PC-3 (cell line): ENCODE data around the gene PARP15. TPM values are rescaled to one million over a fixed set of nuclear protein-coding genes. Genes with fewer than 3 reads are reported as not detected.

Source experiments
- ATAC-seq: fragments of 200-7000 bp; cut with Tn5 transposase; 2 replicates; pipeline ENCODE4 v1.9.1; 2020; ENCODE audit warnings: mild to moderate bottlenecking, moderate library complexity
- BruUV-seq: library from RNA; stranded (reverse); fragments of 400-500 nt; replicated peaks from 2 replicates; lab custom pipeline; 2021; lab: Mats Ljungman, UMichigan
- CTCF ChIA-PET: fragments of 300-600 bp; sonication (Branson Sonifier 250); formaldehyde crosslinking; loops from one replicate; lab custom pipeline; 2022; ENCODE audit warnings: antibody characterized with exemption; lab: Charles Lee
- POLR2A ChIA-PET: fragments of 300-600 bp; sonication (Branson Sonifier 250); formaldehyde crosslinking; loops from one replicate; lab custom pipeline; 2022; ENCODE audit warnings: antibody characterized with exemption; ENCODE audit not compliant: unreplicated experiment; lab: Charles Lee
- DNase-seq: peaks from one replicate; pipeline ENCODE4 v3.0.0-alpha.2; 2015
- H2AFZ ChIP-seq: fragments of 300-600 bp; sonication (generic); 2 replicates; pipeline ENCODE4 v1.6.0; 2016; ENCODE audit warnings: antibody characterized with exemption, low read length
- H3F3A ChIP-seq: fragments of 300-600 bp; sonication (generic); one replicate; pipeline ENCODE4 v1.6.0; 2017; ENCODE audit warnings: antibody characterized with exemption, low read length, control low read depth, mild to moderate bottlenecking; ENCODE audit not compliant: unreplicated experiment
- H3K27ac ChIP-seq: fragments of 300-600 bp; sonication (generic); 2 replicates; pipeline ENCODE4 v1.5.1; 2016; ENCODE audit warnings: mild to moderate bottlenecking, low read length
- H3K27me3 ChIP-seq: fragments of 300-600 bp; sonication (generic); 2 replicates; pipeline ENCODE4 v1.6.1; 2016; ENCODE audit warnings: low read length, mixed read lengths
- H3K36me3 ChIP-seq: fragments of 300-600 bp; sonication (generic); 2 replicates; pipeline ENCODE4 v1.6.1; 2016; ENCODE audit warnings: low read depth, mixed run types, low read length, mixed read lengths
- H3K4me1 ChIP-seq: fragments of 300-600 bp; sonication (generic); 2 replicates; pipeline ENCODE4 v1.5.1; 2016; ENCODE audit warnings: low read length; ENCODE audit not compliant: insufficient read depth
- H3K4me2 ChIP-seq: fragments of 300-600 bp; sonication (generic); 2 replicates; pipeline ENCODE4 v1.6.0; 2016; ENCODE audit warnings: low read length
- H3K4me3 ChIP-seq: fragments of 300-600 bp; sonication (generic); 2 replicates; pipeline ENCODE4 v1.5.1; 2016; ENCODE audit warnings: mild to moderate bottlenecking, low read length, mixed read lengths
- H3K79me2 ChIP-seq: fragments of 300-600 bp; sonication (generic); 2 replicates; pipeline ENCODE4 v1.6.1; 2017; ENCODE audit warnings: low read length, mixed read lengths
- H3K9ac ChIP-seq: fragments of 300-600 bp; sonication (generic); 2 replicates; pipeline ENCODE4 v1.6.0; 2016; ENCODE audit warnings: mild to moderate bottlenecking, low read length
- H3K9me2 ChIP-seq: fragments of 300-600 bp; sonication (generic); replicated peaks from 2 replicates; pipeline ENCODE4 v1.6.1; 2016; ENCODE audit warnings: mixed run types, low read length, mixed read lengths
- H3K9me3 ChIP-seq: fragments of 300-600 bp; sonication (generic); 2 replicates; pipeline ENCODE4 v1.6.1; 2016; ENCODE audit warnings: low read length, mixed read lengths
- H4K20me1 ChIP-seq: fragments of 300-600 bp; sonication (generic); 2 replicates; pipeline ENCODE4 v1.6.1; 2016; ENCODE audit warnings: low read length, mixed read lengths
- EZH2 ChIP-seq: fragments of 300-600 bp; sonication (generic); IDR thresholded peaks from one replicate; pipeline ENCODE4 v1.6.1; 2017; ENCODE audit warnings: antibody characterized with exemption, mild to moderate bottlenecking, low read length; ENCODE audit not compliant: unreplicated experiment
- EZH2phosphoT487 ChIP-seq: fragments of 300-600 bp; sonication (generic); IDR thresholded peaks from 2 replicates; pipeline ENCODE4 v1.6.1; 2018; ENCODE audit warnings: mild to moderate bottlenecking, antibody characterized with exemption, low read length, borderline replicate concordance
- intact Hi-C: fragments of 100-400 bp; cut with micrococcal nuclease; formaldehyde crosslinking; loops from 2 replicates; pipeline ENCODE4 v1.9.0; 2023
- total RNA-seq: library from RNA; depleted of rRNA; stranded (reverse); fragments of >200 nt; gene quantifications from 2 replicates; pipeline ENCODE4 v1.2.3, GENCODE V29; 2014
- TF ChIP-seq, protein P1 (sequence below): fragments of 300-600 bp; sonication (generic); conservative IDR thresholded peaks from 2 replicates; pipeline ENCODE4 v1.5.1; 2017; ENCODE audit warnings: antibody characterized with exemption, low read depth, mild to moderate bottlenecking, low read length

PARP15 gene
- total RNA-seq, 1 experiment from 2014 or later: not detected

DNA sequence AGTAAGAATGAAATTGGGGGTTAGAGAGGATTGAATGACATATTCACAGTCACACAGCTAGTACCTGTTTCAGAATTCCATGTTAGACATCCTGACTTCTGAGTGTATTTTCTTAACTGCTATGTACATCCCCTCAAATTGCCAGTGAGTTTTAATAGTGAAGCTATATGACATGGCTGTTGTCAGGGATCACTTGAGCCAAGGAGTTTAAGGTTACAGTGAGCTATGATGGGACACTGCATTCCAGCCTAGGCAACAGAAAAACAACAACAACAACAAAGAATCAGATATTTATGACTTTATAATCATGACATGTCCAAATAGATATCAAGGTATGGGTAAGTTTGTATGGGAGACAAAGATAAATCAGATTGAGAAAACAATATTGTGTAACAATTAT lies 16.6 kb downstream of the PARP15 start:
- H3K9me2 ChIP-seq: no peaks in the 10 kb centered on the region
- BruUV-seq: no TSS peak
- H3K79me2 ChIP-seq: no peaks in the 10 kb centered on the region
- CTCF ChIA-PET: no interaction called here
- no peaks in the 10 kb centered on the region for H3F3A ChIP-seq
- ATAC-seq (no peak), DNase-seq (no peak)
- POLR2A ChIA-PET: no interaction called here
- H3K4me2 ChIP-seq: no peak overlapping the region
- intact Hi-C loops: no loop called here
- H3K9ac ChIP-seq: no peak overlapping the region
- no peaks in the 10 kb centered on the region for H3K27me3 ChIP-seq
- no peaks in the 10 kb centered on the region for H3K9me3 ChIP-seq
- no peak overlapping the region for H2AFZ ChIP-seq
- no peaks in the 10 kb centered on the region for H4K20me1 ChIP-seq
- H3K4me1 ChIP-seq: no peaks in the 10 kb centered on the region
- no peaks in the 10 kb centered on the region for H3K36me3 ChIP-seq
- TF ChIP-seq EZH2phosphoT487 (no peak), EZH2 (no peak)
- TF ChIP-seq, protein P1, sequence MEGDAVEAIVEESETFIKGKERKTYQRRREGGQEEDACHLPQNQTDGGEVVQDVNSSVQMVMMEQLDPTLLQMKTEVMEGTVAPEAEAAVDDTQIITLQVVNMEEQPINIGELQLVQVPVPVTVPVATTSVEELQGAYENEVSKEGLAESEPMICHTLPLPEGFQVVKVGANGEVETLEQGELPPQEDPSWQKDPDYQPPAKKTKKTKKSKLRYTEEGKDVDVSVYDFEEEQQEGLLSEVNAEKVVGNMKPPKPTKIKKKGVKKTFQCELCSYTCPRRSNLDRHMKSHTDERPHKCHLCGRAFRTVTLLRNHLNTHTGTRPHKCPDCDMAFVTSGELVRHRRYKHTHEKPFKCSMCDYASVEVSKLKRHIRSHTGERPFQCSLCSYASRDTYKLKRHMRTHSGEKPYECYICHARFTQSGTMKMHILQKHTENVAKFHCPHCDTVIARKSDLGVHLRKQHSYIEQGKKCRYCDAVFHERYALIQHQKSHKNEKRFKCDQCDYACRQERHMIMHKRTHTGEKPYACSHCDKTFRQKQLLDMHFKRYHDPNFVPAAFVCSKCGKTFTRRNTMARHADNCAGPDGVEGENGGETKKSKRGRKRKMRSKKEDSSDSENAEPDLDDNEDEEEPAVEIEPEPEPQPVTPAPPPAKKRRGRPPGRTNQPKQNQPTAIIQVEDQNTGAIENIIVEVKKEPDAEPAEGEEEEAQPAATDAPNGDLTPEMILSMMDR: no peak
- H3K4me3 ChIP-seq: no peak overlapping the region
- H3K27ac ChIP-seq: no peak overlapping the region

DNA sequence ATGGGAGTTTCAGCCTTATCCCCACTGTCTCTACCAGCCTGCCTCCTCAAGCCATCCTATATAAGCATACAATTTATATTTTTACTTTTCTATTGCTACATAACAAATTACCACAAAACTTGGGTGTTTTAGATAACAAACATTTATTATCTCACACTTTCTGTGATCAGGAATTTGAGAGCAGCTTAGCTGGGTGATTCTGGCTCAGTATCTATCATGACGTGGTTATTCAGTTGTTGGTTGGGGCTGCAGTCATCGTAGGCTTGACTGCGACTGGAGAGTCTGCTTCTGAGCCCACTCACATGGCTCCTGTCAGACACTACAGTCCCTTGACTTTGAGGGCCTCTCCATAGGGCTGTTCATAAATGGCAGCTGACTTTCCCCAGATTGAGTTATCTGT lies 20.7 kb downstream of the PARP15 start:
- intact Hi-C loops: no loop called here
- no peak for TF ChIP-seq EZH2
- TF ChIP-seq, protein P1: no peak
- no peak for TF ChIP-seq EZH2phosphoT487
- H3K4me1 ChIP-seq: 0 out of 2 replicates have a peak, but pooled peaks cover 4% of the 10 kb centered on the region
- H3F3A ChIP-seq: no peaks in the 10 kb centered on the region
- POLR2A ChIA-PET: no interaction called here
- H3K27me3 ChIP-seq: no peaks in the 10 kb centered on the region
- H3K9me2 ChIP-seq: no peaks in the 10 kb centered on the region
- no peak overlapping the region for H3K4me2 ChIP-seq
- H3K79me2 ChIP-seq: no peaks in the 10 kb centered on the region
- no peaks in the 10 kb centered on the region for H4K20me1 ChIP-seq
- CTCF ChIA-PET: no interaction called here
- BruUV-seq: no TSS peak
- no peak overlapping the region for H3K9ac ChIP-seq
- H2AFZ ChIP-seq: no peak overlapping the region
- no peak for DNase-seq
- H3K4me3 ChIP-seq: no peak overlapping the region
- no peak overlapping the region for H3K27ac ChIP-seq
- H3K9me3 ChIP-seq: no peaks in the 10 kb centered on the region
- no peak for ATAC-seq
- H3K36me3 ChIP-seq: no peaks in the 10 kb centered on the region

DNA sequence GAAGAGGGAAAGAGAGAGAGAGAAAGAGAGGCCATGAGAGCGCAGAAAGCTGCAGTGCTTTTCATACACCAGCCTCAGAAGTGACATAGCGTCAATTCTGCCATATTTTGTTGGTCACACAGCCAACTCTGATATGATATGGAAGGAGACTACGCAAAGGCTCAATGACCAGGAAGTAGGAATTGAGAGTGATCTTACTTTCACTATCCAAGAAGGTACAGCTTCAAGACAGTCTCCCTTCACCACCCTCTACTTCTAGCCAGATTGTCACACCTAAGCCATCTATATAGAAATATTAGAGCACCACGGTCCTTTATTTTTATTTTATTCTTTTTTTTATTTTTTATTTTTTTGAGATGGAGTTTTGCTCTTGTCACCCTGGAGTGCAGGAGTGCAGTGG lies 21.1 kb downstream of the PARP15 start:
- H3K4me3 ChIP-seq: no peak overlapping the region
- no peak for ATAC-seq
- 0 out of 2 replicates have a peak, but pooled peaks cover 4% of the 10 kb centered on the region for H3K4me1 ChIP-seq
- H3K9me3 ChIP-seq: no peaks in the 10 kb centered on the region
- TF ChIP-seq EZH2: no peak
- no peak for TF ChIP-seq EZH2phosphoT487
- TF ChIP-seq, protein P1: no peak
- no peaks in the 10 kb centered on the region for H3K79me2 ChIP-seq
- H3K27me3 ChIP-seq: no peaks in the 10 kb centered on the region
- H3K4me2 ChIP-seq: no peak overlapping the region
- no peak for DNase-seq
- CTCF ChIA-PET: no interaction called here
- H3K36me3 ChIP-seq: no peaks in the 10 kb centered on the region
- no peaks in the 10 kb centered on the region for H4K20me1 ChIP-seq
- no peaks in the 10 kb centered on the region for H3F3A ChIP-seq
- POLR2A ChIA-PET: no interaction called here
- no peak overlapping the region for H3K27ac ChIP-seq
- H3K9ac ChIP-seq: no peak overlapping the region
- H3K9me2 ChIP-seq: no peaks in the 10 kb centered on the region
- BruUV-seq: no TSS peak
- intact Hi-C loops: no loop called here
- no peak overlapping the region for H2AFZ ChIP-seq
